ENCODE results near the gene GRB10.

GRB10 gene

DNA sequence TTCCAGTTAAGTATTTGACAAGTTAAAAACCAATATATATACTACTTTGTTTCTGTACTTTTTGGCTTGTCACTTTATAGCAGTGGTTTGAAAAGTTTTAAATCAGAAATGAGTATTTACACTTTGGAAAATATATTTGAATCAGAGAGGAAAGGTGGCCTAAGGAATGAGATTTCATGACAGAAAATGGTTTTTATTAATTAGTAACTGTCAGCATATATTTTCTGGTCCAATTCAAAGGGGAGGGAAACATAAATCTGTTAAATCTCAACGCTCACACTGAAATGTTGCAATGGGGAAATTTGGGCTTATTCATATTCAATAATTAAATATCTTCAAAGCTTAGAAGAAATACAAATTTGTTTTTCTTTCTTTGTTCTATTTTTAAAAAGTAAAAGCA lies 100.1 kb downstream of the GRB10 start:
- H3K4me3 ChIP-seq (ENCODE audit: low read length): no peak overlapping the region

GRCh38 chr7:50682079-50682478 lies 100.6 kb downstream of the GRB10 start:
- TF ChIP-seq ZNF274 (IDR thresholded peaks at IDR 0.05; ENCODE audit: low read depth, low read length): no peak
- H3K4me3 ChIP-seq (ENCODE audit: low read length): no peak overlapping the region

More for the DNA sequence above, 100.1 kb downstream of the GRB10 start:
- TF ChIP-seq ZNF274 (IDR thresholded peaks at IDR 0.05; ENCODE audit: low read depth, low read length): no peak

GRCh38 chr7:50681432-50682045 lies 101.2 kb downstream of the GRB10 start:
- no peak for TF ChIP-seq ZNF274 (IDR thresholded peaks at IDR 0.05; ENCODE audit: low read depth, low read length)

GRCh38 chr7:50679218-50680007 lies 103.3 kb downstream of the GRB10 start:
- no peak for TF ChIP-seq ZNF274 (IDR thresholded peaks at IDR 0.05; ENCODE audit: low read depth, low read length)

More at GRCh38 chr7:50681432-50682045, 101.2 kb downstream of the GRB10 start:
- H3K4me3 ChIP-seq (ENCODE audit: low read length): no peak overlapping the region

DNA sequence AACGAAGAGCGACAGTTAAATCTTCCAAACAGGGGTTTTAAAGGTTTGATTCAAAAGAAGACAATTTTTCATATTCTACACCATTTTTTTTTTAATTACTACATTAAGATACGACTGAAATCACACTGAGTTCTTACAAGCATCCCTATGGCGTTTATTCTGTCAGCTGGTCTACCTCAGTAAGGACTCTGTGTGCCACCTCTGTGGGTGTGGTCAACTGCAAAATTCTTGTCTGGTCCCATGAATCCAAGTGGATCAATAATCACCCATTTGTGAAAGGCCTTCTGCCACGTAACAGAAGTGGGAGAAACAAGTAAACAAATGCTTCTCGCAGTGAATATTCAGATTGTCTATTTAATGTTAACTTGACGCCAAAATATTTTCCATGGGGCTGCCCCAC lies 104.1 kb downstream of the GRB10 start:
- H3K4me3 ChIP-seq (ENCODE audit: low read length): no peak overlapping the region
- TF ChIP-seq ZNF274 (IDR thresholded peaks at IDR 0.05; ENCODE audit: low read depth, low read length): no peak

More at GRCh38 chr7:50679218-50680007, 103.3 kb downstream of the GRB10 start:
- no peak overlapping the region for H3K4me3 ChIP-seq (ENCODE audit: low read length)

- H3K4me3 ChIP-seq (ENCODE audit: low read length): no peak overlapping the region
- no peak for TF ChIP-seq ZNF274 (IDR thresholded peaks at IDR 0.05; ENCODE audit: low read depth, low read length)
Observed at GRCh38 chr7:50677638-50677996, 105.1 kb downstream of the GRB10 start.

- TF ChIP-seq ZNF274 (IDR thresholded peaks at IDR 0.05; ENCODE audit: low read depth, low read length): no peak
- no peak overlapping the region for H3K4me3 ChIP-seq (ENCODE audit: low read length)
Observed at GRCh38 chr7:50676740-50677637, 105.7 kb downstream of the GRB10 start.

GRCh38 chr7:50676079-50676478 lies 106.6 kb downstream of the GRB10 start:
- no peak overlapping the region for H3K4me3 ChIP-seq (ENCODE audit: low read length)
- TF ChIP-seq ZNF274 (IDR thresholded peaks at IDR 0.05; ENCODE audit: low read depth, low read length): no peak

GRCh38 chr7:50674896-50675835 lies 107.5 kb downstream of the GRB10 start:
- TF ChIP-seq ZNF274 (IDR thresholded peaks at IDR 0.05; ENCODE audit: low read depth, low read length): no peak
- H3K4me3 ChIP-seq (ENCODE audit: low read length): no peak overlapping the region

DNA sequence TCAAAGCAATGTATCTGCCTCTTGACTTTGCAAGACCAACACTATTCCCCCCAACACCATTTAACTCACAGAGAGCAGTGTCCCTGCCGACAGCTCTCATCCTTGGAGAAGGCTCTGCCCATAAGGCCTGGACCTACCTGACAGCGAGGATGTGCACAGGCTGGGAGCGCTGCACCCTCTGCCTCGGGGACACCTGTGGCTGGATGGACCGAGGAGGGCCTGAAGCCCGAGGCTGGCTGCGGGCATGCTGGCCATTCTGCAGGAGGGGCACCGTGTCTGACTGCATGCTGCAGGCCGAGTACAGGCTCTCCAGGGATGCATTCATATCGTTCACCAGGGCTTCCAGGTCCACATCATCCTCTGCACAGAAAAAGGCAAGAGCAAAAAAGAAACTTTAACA lies 108.4 kb downstream of the GRB10 start:
- H3K4me3 ChIP-seq (ENCODE audit: low read length): no peak overlapping the region
- TF ChIP-seq ZNF274 (IDR thresholded peaks at IDR 0.05; ENCODE audit: low read depth, low read length): no peak

DNA sequence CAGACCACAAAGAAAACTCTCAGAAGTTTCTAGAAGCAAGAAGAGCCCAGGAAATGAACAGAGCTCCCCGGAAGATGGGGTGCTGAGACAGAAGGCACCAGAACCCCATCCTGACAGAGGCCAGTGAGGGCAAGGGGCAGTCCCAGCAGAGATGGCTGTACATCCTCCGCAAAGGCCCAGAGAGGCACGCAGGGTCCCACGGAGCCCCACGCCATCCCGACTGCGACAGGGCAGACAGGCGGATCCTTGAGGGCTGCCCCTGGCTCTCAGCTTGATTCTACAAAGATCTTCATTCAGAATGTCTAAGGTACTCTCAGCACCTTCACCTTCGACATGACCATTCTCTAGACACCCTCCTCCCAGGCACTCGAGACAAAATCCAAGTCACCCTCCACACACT lies 109.6 kb downstream of the GRB10 start:
- TF ChIP-seq ZNF274 (IDR thresholded peaks at IDR 0.05; ENCODE audit: low read depth, low read length): no peak
- H3K4me3 ChIP-seq (ENCODE audit: low read length): no peak overlapping the region

GRCh38 chr7:50672045-50672444 lies 110.7 kb downstream of the GRB10 start:
- TF ChIP-seq ZNF274 (IDR thresholded peaks at IDR 0.05; ENCODE audit: low read depth, low read length): no peak
- no peak overlapping the region for H3K4me3 ChIP-seq (ENCODE audit: low read length)

- no peak overlapping the region for H3K4me3 ChIP-seq (ENCODE audit: low read length)
- TF ChIP-seq ZNF274 (IDR thresholded peaks at IDR 0.05; ENCODE audit: low read depth, low read length): no peak
Observed at GRCh38 chr7:50671386-50671785, 111.3 kb downstream of the GRB10 start.
